Measurements from ENCODE around the gene ACOT7.

ACOT7 gene

GRCh38 chr1:6359216-6360116 is 34.1 kb downstream of the ACOT7 start:
- DNase-seq: no peak

- DNase-seq: no peak
Observed at GRCh38 chr1:6358757-6359201, 34.8 kb downstream of the ACOT7 start.

- DNase-seq: no peak
Observed at GRCh38 chr1:6358144-6358624, 35.4 kb downstream of the ACOT7 start.

GRCh38 chr1:6357243-6357936 is 36.2 kb downstream of the ACOT7 start:
- DNase-seq: no peak

- no peak for DNase-seq
Observed at GRCh38 chr1:6355621-6356020, 37.9 kb downstream of the ACOT7 start.

- DNase-seq: no peak
Observed at GRCh38 chr1:6354659-6355317, 38.8 kb downstream of the ACOT7 start.

- DNase-seq: no peak
Observed at GRCh38 chr1:6353955-6354658, 39.5 kb downstream of the ACOT7 start.

GRCh38 chr1:6353619-6353954 is 40.0 kb downstream of the ACOT7 start:
- DNase-seq: no peak

- DNase-seq: no peak
Observed at GRCh38 chr1:6352138-6352563, 41.4 kb downstream of the ACOT7 start.

- no peak for DNase-seq
Observed at GRCh38 chr1:6351480-6352137, 42.0 kb downstream of the ACOT7 start.

GRCh38 chr1:6350416-6351088 is 43.0 kb downstream of the ACOT7 start:
- no peak for DNase-seq

GRCh38 chr1:6349254-6349943 is 44.2 kb downstream of the ACOT7 start:
- no peak for DNase-seq

- DNase-seq: peak; percentile 10 to 32
Observed at GRCh38 chr1:6348511-6349191, 44.9 kb downstream of the ACOT7 start.

GRCh38 chr1:6347641-6348487 is 45.7 kb downstream of the ACOT7 start:
- peak; percentile 31 to 38 for DNase-seq

GRCh38 chr1:6345460-6345859 is 48.1 kb downstream of the ACOT7 start:
- DNase-seq: no peak

- DNase-seq: no peak
Observed at GRCh38 chr1:6345009-6345408, 48.6 kb downstream of the ACOT7 start.

GRCh38 chr1:6343506-6344405 is 49.8 kb downstream of the ACOT7 start:
- DNase-seq: peak in 1 of 2 donors; percentile 44

- DNase-seq: no peak
Observed at GRCh38 chr1:6342056-6342455, 51.5 kb downstream of the ACOT7 start.

All from bone marrow (tissue), 2 donors.